SK-N-SH treated with all-trans-retinoic acid at 6 μM for 48 hours (cell line): Measurements from ENCODE around the gene GDF9.

ENCODE experiments used
- ATAC-seq: fragments of 200-7000 bp; cut with Tn5 transposase; 3 replicates; pipeline ENCODE4 v1.9.1; 2020; ENCODE audit warnings: mild to moderate bottlenecking, moderate library complexity
- ARNTL ChIP-seq: fragments of 450-650 bp; formaldehyde crosslinking; IDR thresholded peaks from 2 replicates; pipeline ENCODE4 v1.5.0; 2020; ENCODE audit warnings: low read depth, mild to moderate bottlenecking, moderate library complexity, borderline replicate concordance
- BACH2 ChIP-seq: fragments of 250-450 bp; sonication (Bioruptor Pico); IDR thresholded peaks from 2 replicates; pipeline ENCODE4 v1.9.0; 2021; ENCODE audit warnings: mild to moderate bottlenecking, borderline replicate concordance
- CSDC2 ChIP-seq: fragments of 250-450 bp; sonication (Bioruptor Pico); IDR thresholded peaks from 2 replicates; pipeline ENCODE4 v1.5.0; 2020; ENCODE audit warnings: mild to moderate bottlenecking, moderate library complexity
- ESRRG ChIP-seq: fragments of 250-450 bp; sonication (Bioruptor Pico); IDR thresholded peaks from 2 replicates; pipeline ENCODE4 v1.6.1; 2021; ENCODE audit warnings: mild to moderate bottlenecking
- GLIS3 ChIP-seq: fragments of 250-450 bp; sonication (Bioruptor Pico); IDR thresholded peaks from 2 replicates; pipeline ENCODE4 v1.5.0; 2020; ENCODE audit warnings: mild to moderate bottlenecking, moderate library complexity
- ISL1 ChIP-seq: fragments of 250-450 bp; sonication (Bioruptor Pico); IDR thresholded peaks from 2 replicates; pipeline ENCODE4 v2.1.2; 2022; ENCODE audit warnings: mild to moderate bottlenecking, moderate library complexity
- OSR1 ChIP-seq: fragments of 250-450 bp; sonication (Bioruptor Pico); IDR thresholded peaks from 2 replicates; pipeline ENCODE4 v1.8.0; 2022; ENCODE audit warnings: moderate library complexity, mild to moderate bottlenecking, inconsistent platforms
- PPARA ChIP-seq: fragments of 250-450 bp; sonication (Bioruptor Pico); IDR thresholded peaks from 2 replicates; pipeline ENCODE4 v1.5.0; 2020; ENCODE audit warnings: mild to moderate bottlenecking, borderline replicate concordance
- RARB ChIP-seq: fragments of 250-450 bp; sonication (Bioruptor Pico); IDR thresholded peaks from 2 replicates; pipeline ENCODE4 v1.8.0; 2021; ENCODE audit warnings: mild to moderate bottlenecking, moderate library complexity
- SNAI2 ChIP-seq: fragments of 250-450 bp; sonication (Bioruptor Pico); IDR thresholded peaks from 2 replicates; pipeline ENCODE4 v1.5.0; 2020; ENCODE audit warnings: mild to moderate bottlenecking, moderate library complexity
- TCF4 ChIP-seq: fragments of 250-450 bp; sonication (Bioruptor Pico); IDR thresholded peaks from 2 replicates; pipeline ENCODE4 v1.8.0; 2021; ENCODE audit warnings: mild to moderate bottlenecking, moderate library complexity, borderline replicate concordance
- TOX ChIP-seq: fragments of 250-450 bp; sonication (Bioruptor Pico); IDR thresholded peaks from 2 replicates; pipeline ENCODE4 v1.8.0; 2021; ENCODE audit warnings: mild to moderate bottlenecking, moderate library complexity, borderline replicate concordance
- ZC3H10 ChIP-seq: fragments of 250-450 bp; sonication (Bioruptor Pico); IDR thresholded peaks from 2 replicates; pipeline ENCODE4 v1.5.1; 2021; ENCODE audit warnings: mild to moderate bottlenecking, moderate library complexity
- ZFP3 ChIP-seq: fragments of 250-450 bp; sonication (Bioruptor Pico); IDR thresholded peaks from 2 replicates; pipeline ENCODE4 v1.5.0; 2020; ENCODE audit warnings: mild to moderate bottlenecking, moderate library complexity
- ZFP30 ChIP-seq: fragments of 450-650 bp; formaldehyde crosslinking; IDR thresholded peaks from 2 replicates; pipeline ENCODE4 v1.5.0; 2022; ENCODE audit warnings: mild to moderate bottlenecking, moderate library complexity
- ZNF565 ChIP-seq: fragments of 450-650 bp; formaldehyde crosslinking; conservative IDR thresholded peaks from 2 replicates; pipeline ENCODE4 v1.5.0; 2020; ENCODE audit warnings: low read depth, mild to moderate bottlenecking, moderate library complexity
- ZNF70 ChIP-seq: fragments of 450-650 bp; formaldehyde crosslinking; IDR thresholded peaks from 2 replicates; pipeline ENCODE4 v1.5.0; 2020; ENCODE audit warnings: mild to moderate bottlenecking, moderate library complexity
- ZNF8 ChIP-seq: fragments of 450-650 bp; formaldehyde crosslinking; IDR thresholded peaks from 2 replicates; pipeline ENCODE4 v1.5.0; 2020; ENCODE audit warnings: mild to moderate bottlenecking, moderate library complexity
- TF ChIP-seq, protein P1 (sequence below): fragments of 250-450 bp; sonication (Bioruptor Pico); IDR thresholded peaks from 2 replicates; pipeline ENCODE4 v1.5.0; 2020; ENCODE audit warnings: mild to moderate bottlenecking, moderate library complexity
- TF ChIP-seq, protein P2 (sequence below): fragments of 250-450 bp; sonication (Bioruptor Pico); IDR thresholded peaks from 2 replicates; pipeline ENCODE4 v1.8.0; 2021; ENCODE audit warnings: low read depth, mild to moderate bottlenecking, moderate library complexity, borderline replicate concordance
- TF ChIP-seq, protein P3 (sequence below): fragments of 250-450 bp; sonication (Bioruptor Pico); IDR thresholded peaks from 2 replicates; pipeline ENCODE4 v1.5.1; 2021; ENCODE audit warnings: mild to moderate bottlenecking, moderate library complexity
- TF ChIP-seq, protein P4 (sequence below): fragments of 250-450 bp; sonication (Bioruptor Pico); IDR thresholded peaks from 2 replicates; pipeline ENCODE4 v1.5.1; 2020; ENCODE audit warnings: low read depth, mild to moderate bottlenecking, moderate library complexity

The GDF9 gene

DNA sequence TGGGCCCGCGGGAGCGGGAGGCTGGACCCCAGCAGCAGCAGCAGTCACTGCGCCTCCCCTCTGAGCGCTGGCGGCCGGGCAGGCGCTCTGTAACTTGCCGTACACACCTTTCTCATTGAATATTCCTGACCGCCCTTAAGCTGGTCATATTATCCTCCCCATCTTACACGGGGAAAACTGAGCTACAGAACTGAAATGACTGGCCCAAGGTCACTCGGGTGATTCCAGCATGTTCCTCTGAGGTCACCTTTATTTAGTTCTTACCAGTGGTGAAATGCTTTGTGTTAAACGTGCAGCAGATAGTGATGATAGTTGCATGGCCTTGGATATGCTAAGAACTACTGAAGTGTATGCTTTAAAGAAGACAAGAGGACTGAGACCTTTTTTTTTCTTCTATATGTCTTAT lies 780 bp upstream of the GDF9 start:
- ATAC-seq: peak; percentile 27; the same call in 2 of the 3 replicates
- TF ChIP-seq TCF4 (CRISPR knock-in tag) (no peak), ZFP3 (CRISPR knock-in tag) (no peak), ISL1 (no peak), OSR1 (CRISPR knock-in tag) (no peak), ZNF8 (no peak), ESRRG (CRISPR knock-in tag) (no peak), ARNTL (CRISPR knock-in tag) (no peak), ZNF70 (CRISPR knock-in tag) (no peak), TOX (CRISPR knock-in tag) (no peak)
- TF ChIP-seq, protein P1, sequence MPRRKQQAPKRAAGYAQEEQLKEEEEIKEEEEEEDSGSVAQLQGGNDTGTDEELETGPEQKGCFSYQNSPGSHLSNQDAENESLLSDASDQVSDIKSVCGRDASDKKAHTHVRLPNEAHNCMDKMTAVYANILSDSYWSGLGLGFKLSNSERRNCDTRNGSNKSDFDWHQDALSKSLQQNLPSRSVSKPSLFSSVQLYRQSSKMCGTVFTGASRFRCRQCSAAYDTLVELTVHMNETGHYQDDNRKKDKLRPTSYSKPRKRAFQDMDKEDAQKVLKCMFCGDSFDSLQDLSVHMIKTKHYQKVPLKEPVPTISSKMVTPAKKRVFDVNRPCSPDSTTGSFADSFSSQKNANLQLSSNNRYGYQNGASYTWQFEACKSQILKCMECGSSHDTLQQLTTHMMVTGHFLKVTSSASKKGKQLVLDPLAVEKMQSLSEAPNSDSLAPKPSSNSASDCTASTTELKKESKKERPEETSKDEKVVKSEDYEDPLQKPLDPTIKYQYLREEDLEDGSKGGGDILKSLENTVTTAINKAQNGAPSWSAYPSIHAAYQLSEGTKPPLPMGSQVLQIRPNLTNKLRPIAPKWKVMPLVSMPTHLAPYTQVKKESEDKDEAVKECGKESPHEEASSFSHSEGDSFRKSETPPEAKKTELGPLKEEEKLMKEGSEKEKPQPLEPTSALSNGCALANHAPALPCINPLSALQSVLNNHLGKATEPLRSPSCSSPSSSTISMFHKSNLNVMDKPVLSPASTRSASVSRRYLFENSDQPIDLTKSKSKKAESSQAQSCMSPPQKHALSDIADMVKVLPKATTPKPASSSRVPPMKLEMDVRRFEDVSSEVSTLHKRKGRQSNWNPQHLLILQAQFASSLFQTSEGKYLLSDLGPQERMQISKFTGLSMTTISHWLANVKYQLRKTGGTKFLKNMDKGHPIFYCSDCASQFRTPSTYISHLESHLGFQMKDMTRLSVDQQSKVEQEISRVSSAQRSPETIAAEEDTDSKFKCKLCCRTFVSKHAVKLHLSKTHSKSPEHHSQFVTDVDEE (CRISPR knock-in tag): no peak

DNA sequence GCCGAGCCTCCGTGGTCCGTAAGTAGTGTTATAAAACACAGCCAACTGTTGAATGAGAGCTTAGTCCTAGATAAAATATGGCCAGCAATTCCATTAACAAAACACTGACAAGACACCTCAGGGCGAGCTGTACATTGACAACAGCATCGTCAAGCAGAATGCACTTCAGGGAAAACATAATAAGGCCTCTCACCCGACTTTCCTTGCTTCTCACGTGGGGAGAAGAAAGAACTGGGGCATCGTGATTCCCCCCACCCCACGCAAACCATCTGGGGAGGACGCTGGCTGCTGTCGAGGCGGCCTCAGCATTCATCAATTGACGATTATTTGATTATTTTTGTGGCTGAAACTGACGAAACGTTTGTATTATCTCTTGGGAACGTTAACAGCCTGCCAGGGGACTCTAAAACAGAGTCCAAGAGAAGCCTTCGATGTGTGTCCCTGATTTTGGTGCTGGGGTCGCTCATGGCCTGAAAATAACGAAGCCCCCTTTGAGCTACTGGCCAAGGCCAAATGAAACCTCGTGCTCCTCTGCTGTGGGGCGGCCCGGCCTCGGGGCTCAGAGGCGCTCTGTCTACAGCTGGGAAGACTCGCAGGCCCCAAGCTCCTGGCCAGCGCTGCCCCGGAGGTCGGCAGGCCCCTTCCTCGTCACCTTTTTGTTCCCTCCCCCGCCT lies 464 bp downstream of the GDF9 start:
- TF ChIP-seq ZNF70 (CRISPR knock-in tag) (no peak), TOX (CRISPR knock-in tag) (no peak), ESRRG (CRISPR knock-in tag) (0 out of 2 replicates have a peak, but pooled peaks have one; percentile 16), CSDC2 (CRISPR knock-in tag) (no peak), TCF4 (CRISPR knock-in tag) (0 out of 2 replicates have a peak, but pooled peaks have one; percentile 17)
- TF ChIP-seq, all 23 proteins: peak for 2
- ATAC-seq: no peak

DNA sequence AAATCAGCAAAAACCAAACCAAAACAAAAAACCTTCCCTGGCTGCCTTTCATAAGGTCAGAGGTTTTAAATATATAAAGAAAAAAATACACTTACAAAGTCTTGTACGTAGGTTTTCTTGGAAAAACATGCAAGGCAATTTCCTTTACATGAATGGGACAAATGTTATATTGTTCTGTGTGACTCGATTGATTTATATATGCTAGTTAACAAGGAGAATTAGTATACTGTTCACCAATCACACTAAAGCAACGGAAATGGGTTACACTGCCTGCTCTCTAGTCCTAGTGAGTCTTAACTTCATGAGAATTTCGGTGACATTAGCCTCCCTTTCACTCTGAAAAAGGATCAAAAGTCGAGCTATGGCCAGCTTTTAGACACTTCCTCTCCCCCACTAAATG lies 5.5 kb downstream of the GDF9 start:
- no peak for TF ChIP-seq ZFP3 (CRISPR knock-in tag)
- TF ChIP-seq, protein P2, sequence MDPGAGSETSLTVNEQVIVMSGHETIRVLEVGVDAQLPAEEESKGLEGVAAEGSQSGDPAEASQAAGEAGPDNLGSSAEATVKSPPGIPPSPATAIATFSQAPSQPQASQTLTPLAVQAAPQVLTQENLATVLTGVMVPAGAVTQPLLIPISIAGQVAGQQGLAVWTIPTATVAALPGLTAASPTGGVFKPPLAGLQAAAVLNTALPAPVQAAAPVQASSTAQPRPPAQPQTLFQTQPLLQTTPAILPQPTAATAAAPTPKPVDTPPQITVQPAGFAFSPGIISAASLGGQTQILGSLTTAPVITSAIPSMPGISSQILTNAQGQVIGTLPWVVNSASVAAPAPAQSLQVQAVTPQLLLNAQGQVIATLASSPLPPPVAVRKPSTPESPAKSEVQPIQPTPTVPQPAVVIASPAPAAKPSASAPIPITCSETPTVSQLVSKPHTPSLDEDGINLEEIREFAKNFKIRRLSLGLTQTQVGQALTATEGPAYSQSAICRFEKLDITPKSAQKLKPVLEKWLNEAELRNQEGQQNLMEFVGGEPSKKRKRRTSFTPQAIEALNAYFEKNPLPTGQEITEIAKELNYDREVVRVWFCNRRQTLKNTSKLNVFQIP (CRISPR knock-in tag): no peak
- TF ChIP-seq GLIS3 (CRISPR knock-in tag): no peak
- TF ChIP-seq ZC3H10 (CRISPR knock-in tag): no peak
- TF ChIP-seq, all 23 proteins: peak for 0
- ATAC-seq: no peak

DNA sequence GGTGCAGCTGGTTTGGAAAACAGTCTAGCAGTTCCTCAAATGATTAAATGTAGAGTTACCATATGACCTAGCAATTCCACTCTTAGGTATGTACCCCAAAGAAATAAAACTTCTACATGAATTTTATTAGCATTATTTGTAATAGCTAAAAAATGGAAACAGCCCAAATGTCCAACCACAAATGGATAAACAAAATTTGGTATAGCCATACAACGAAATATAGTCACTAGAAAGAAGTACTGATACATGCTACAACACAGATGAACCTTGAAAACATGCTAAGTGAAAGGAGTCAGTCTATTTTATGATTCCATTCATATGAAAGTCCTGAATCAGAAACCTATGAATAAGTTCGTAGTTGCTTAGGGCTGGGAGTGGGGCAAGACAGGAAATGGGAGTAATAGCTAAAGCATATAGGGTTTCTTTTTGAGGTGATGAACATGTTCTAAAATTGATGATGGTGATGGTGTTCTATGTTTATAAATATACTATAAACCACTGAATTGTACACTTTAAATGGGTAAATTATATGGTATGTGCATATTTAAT lies 6.3 kb downstream of the GDF9 start:
- no peak for TF ChIP-seq ZNF8
- no peak for TF ChIP-seq BACH2 (CRISPR knock-in tag)
- no peak for TF ChIP-seq OSR1 (CRISPR knock-in tag)
- TF ChIP-seq PPARA (CRISPR knock-in tag): no peak
- TF ChIP-seq, protein P3, sequence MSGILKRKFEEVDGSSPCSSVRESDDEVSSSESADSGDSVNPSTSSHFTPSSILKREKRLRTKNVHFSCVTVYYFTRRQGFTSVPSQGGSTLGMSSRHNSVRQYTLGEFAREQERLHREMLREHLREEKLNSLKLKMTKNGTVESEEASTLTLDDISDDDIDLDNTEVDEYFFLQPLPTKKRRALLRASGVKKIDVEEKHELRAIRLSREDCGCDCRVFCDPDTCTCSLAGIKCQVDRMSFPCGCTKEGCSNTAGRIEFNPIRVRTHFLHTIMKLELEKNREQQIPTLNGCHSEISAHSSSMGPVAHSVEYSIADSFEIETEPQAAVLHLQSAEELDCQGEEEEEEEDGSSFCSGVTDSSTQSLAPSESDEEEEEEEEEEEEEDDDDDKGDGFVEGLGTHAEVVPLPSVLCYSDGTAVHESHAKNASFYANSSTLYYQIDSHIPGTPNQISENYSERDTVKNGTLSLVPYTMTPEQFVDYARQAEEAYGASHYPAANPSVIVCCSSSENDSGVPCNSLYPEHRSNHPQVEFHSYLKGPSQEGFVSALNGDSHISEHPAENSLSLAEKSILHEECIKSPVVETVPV: no peak
- no peak for TF ChIP-seq ZFP30 (CRISPR knock-in tag)
- no peak for TF ChIP-seq RARB
- no peak for TF ChIP-seq SNAI2 (CRISPR knock-in tag)
- no peak for TF ChIP-seq ARNTL (CRISPR knock-in tag)
- TF ChIP-seq CSDC2 (CRISPR knock-in tag): no peak
- TF ChIP-seq ZNF70 (CRISPR knock-in tag): no peak
- no peak for TF ChIP-seq ZNF565 (CRISPR knock-in tag)
- TF ChIP-seq TOX (CRISPR knock-in tag): no peak
- TF ChIP-seq, protein P2 (CRISPR knock-in tag): no peak
- TF ChIP-seq GLIS3 (CRISPR knock-in tag): no peak
- no peak for TF ChIP-seq ISL1
- no peak for TF ChIP-seq ZC3H10 (CRISPR knock-in tag)
- no peak for TF ChIP-seq TCF4 (CRISPR knock-in tag)
- TF ChIP-seq, protein P4, sequence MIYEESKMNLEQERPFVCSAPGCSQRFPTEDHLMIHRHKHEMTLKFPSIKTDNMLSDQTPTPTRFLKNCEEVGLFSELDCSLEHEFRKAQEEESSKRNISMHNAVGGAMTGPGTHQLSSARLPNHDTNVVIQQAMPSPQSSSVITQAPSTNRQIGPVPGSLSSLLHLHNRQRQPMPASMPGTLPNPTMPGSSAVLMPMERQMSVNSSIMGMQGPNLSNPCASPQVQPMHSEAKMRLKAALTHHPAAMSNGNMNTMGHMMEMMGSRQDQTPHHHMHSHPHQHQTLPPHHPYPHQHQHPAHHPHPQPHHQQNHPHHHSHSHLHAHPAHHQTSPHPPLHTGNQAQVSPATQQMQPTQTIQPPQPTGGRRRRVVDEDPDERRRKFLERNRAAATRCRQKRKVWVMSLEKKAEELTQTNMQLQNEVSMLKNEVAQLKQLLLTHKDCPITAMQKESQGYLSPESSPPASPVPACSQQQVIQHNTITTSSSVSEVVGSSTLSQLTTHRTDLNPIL: no peak
- no peak for ATAC-seq
